Transverse colon (tissue), 4 donors: ENCODE data around the gene THSD4. TPM values are rescaled to one million over a fixed set of nuclear protein-coding genes. Genes with fewer than 3 reads are reported as not detected.

Experiments
- DNase-seq: peaks from one replicate; pipeline ENCODE4 v3.0.0-alpha.2; 2019
- H3K27ac ChIP-seq, 4 donors: fragments of 200-600 bp; sonication (generic); 2 replicates each; pipeline ENCODE4 v1.5.1; 2016 to 2018; ENCODE audit warnings: inconsistent platforms in 4 of 4
- H3K27me3 ChIP-seq: fragments of 200-600 bp; sonication (generic); 2 replicates; pipeline ENCODE4 v1.5.1; 2017; ENCODE audit warnings: inconsistent platforms
- H3K36me3 ChIP-seq, 4 donors: fragments of 200-600 bp; sonication (generic); 2 replicates each; pipeline ENCODE4 v1.5.1; 2017 to 2019; ENCODE audit warnings: inconsistent platforms in 4 of 4
- H3K4me1 ChIP-seq, 4 donors: fragments of 200-600 bp; sonication (generic); 2 replicates each; pipeline ENCODE4 v1.5.1; 2017 to 2020; ENCODE audit warnings: inconsistent platforms in 4 of 4
- H3K4me3 ChIP-seq, 4 donors: fragments of 200-600 bp; sonication (generic); 1 replicate in 1 of 4; 2 replicates in 3 of 4; pipeline versions ENCODE4 v1.5.1 to v1.6.1; 2017 to 2019; ENCODE audit warnings: inconsistent platforms in 4 of 4
- H3K9me3 ChIP-seq, 2 donors: fragments of 200-600 bp; sonication (generic); 2 replicates each; pipeline ENCODE4 v1.5.1; 2017 to 2019; ENCODE audit warnings: inconsistent platforms in 2 of 2
- EP300 ChIP-seq: sonication (generic); formaldehyde crosslinking; IDR thresholded peaks from one replicate; pipeline ENCODE4 v1.6.1; 2017; ENCODE audit warnings: antibody characterized with exemption, low read depth
- POLR2A ChIP-seq: fragments of 450-650 bp; IDR thresholded peaks from one replicate; pipeline ENCODE4 v1.6.1; 2016; ENCODE audit warnings: antibody characterized with exemption, mild to moderate bottlenecking, moderate library complexity
- POLR2AphosphoS5 ChIP-seq, 3 donors: sonication (generic); formaldehyde crosslinking; IDR thresholded peaks; one replicate each; pipeline ENCODE4 v1.6.1; 2016; ENCODE audit warnings: antibody characterized with exemption in 3 of 3
- WGBS, 2 donors: methylation state at CpG; one replicate each; pipeline ENCODE4 v1.1.5; 2018; ENCODE audit warnings: low coverage in 1 of 2; 5-methylcytosine and 5-hydroxymethylcytosine counted together
- in situ Hi-C, 4 donors: fragments of 200-750 bp; cut with MboI; loops; one replicate each; pipeline versions ENCODE4 v1.15.0 to v1.15.1; 2017; ENCODE audit warnings: low sequenced_read_pairs in 3 of 4, low pct_ligation_motif_present in 1 of 4, low pct_unique_long_range_greater_than_20kb in 1 of 4
- intact Hi-C: fragments of 100-400 bp; cut with DNase I; formaldehyde crosslinking; loops from one replicate; pipeline ENCODE4 v1.15.1; 2023; ENCODE audit warnings: low total_unique reads
- total RNA-seq, 4 donors: library from RNA; depleted of rRNA; stranded (reverse); fragments of >200 nt; gene quantifications; one replicate each; pipeline ENCODE4 v1.1.0, GENCODE V29; 2016
- TF ChIP-seq, protein P1 (sequence below), 5 experiments: fragments of 200-600 bp in 3 of 5; fragments of 450-650 bp in 2 of 5; sonication (generic) in 3 of 5; IDR thresholded peaks; 1 replicate in 2 of 5; 2 replicates in 3 of 5; pipeline ENCODE4 v1.5.1; 2016 to 2017; ENCODE audit warnings: antibody characterized with exemption in 5 of 5, inconsistent platforms in 3 of 5, mild to moderate bottlenecking in 2 of 5, moderate library complexity in 1 of 5

THSD4 gene
- total RNA-seq, 4 donors from 2014 or later = 13.3 to 57.2 (median 47.4) TPM

DNA sequence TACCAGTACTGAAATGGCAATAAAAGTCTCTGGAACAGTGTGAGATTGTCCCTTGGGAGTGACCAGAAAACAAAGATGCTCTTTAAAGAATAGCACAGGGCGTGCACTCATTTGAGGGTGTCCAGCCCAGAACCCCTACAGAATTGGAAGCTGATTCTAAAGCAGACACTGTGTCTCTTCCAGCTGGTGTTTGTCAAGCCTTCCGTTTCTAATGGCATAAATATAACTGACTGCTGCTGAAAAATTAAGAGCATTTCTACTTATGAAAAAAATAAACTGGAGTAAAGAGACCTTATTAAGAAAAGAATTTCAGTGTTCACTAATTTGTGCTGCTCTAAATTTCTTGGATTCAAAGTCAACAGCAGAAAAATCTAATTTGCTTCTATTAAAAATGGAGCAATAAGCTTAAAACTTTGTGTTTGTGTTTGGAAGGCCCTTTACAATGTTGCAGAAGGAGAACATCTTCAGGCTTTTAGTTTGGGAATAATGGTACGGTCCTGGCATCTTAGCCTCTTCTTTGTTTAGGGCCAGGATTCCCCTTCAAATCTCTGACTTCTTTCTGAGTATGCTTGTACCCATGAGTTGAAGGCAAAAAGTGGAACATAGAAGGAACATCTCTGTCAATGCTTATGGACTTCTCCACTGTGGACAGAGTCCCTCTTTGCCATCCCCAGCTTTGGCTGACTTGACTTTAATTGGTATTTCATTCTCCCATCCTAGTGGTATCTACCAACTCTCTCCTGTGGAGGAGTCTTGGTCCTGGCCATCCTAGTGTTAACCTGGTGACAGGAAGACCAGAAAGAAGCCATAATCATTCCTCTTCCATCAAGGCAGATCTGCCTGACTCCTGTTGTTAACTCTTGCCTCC lies 65.9 kb downstream of the THSD4 start:
- no peak for DNase-seq
- no peak overlapping the region for H3K27ac ChIP-seq
- no peaks in the 10 kb centered on the region for H3K9me3 ChIP-seq
- H3K4me1 ChIP-seq = no peaks in the 10 kb centered on the region
- TF ChIP-seq, protein P1, sequence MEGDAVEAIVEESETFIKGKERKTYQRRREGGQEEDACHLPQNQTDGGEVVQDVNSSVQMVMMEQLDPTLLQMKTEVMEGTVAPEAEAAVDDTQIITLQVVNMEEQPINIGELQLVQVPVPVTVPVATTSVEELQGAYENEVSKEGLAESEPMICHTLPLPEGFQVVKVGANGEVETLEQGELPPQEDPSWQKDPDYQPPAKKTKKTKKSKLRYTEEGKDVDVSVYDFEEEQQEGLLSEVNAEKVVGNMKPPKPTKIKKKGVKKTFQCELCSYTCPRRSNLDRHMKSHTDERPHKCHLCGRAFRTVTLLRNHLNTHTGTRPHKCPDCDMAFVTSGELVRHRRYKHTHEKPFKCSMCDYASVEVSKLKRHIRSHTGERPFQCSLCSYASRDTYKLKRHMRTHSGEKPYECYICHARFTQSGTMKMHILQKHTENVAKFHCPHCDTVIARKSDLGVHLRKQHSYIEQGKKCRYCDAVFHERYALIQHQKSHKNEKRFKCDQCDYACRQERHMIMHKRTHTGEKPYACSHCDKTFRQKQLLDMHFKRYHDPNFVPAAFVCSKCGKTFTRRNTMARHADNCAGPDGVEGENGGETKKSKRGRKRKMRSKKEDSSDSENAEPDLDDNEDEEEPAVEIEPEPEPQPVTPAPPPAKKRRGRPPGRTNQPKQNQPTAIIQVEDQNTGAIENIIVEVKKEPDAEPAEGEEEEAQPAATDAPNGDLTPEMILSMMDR (IDR thresholded peaks at IDR 0.05) = no peak
- no peak for TF ChIP-seq POLR2A
- no peak for TF ChIP-seq EP300
- TF ChIP-seq POLR2AphosphoS5 (IDR thresholded peaks at IDR 0.05) = no peak
- in situ Hi-C loops (no loop called here), intact Hi-C loops (no loop called here)
- H3K36me3 ChIP-seq = no peaks in the 10 kb centered on the region
- no peaks in the 10 kb centered on the region for H3K27me3 ChIP-seq
- H3K4me3 ChIP-seq = no peak overlapping the region
- 57 to 62% methylated on average over 2 to 3 of the region's 3 CpGs for WGBS, 2 donors

DNA sequence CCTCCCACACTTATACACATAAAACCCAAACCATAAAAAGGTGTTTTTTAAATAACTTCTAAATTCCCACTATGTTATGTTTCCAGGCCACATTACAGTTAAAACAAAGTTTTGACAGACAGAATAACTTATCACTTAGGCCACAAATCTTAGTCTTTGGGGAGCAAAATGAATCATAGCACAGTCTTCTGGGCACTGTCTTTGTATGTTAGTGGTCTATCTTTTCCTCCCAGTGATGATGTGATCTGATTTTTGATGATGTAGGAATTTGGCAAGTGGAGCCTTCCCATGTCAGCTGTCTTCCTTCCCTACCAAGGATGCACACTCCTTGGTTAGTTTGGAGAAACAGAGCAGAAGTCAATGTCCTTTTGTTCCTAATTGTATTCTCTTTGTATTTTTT lies 67.3 kb downstream of the THSD4 start:
- no peaks in the 10 kb centered on the region for H3K36me3 ChIP-seq
- in situ Hi-C loops (no loop called here), intact Hi-C loops (no loop called here)
- no peak overlapping the region for H3K27ac ChIP-seq
- H3K4me3 ChIP-seq = no peak overlapping the region
- H3K4me1 ChIP-seq = no peaks in the 10 kb centered on the region
- TF ChIP-seq POLR2AphosphoS5 (IDR thresholded peaks at IDR 0.05) (no peak), POLR2A (no peak), EP300 (no peak)
- TF ChIP-seq, protein P1 (IDR thresholded peaks at IDR 0.05) = no peak
- no peaks in the 10 kb centered on the region for H3K27me3 ChIP-seq
- no peaks in the 10 kb centered on the region for H3K9me3 ChIP-seq
- no peak for DNase-seq

DNA sequence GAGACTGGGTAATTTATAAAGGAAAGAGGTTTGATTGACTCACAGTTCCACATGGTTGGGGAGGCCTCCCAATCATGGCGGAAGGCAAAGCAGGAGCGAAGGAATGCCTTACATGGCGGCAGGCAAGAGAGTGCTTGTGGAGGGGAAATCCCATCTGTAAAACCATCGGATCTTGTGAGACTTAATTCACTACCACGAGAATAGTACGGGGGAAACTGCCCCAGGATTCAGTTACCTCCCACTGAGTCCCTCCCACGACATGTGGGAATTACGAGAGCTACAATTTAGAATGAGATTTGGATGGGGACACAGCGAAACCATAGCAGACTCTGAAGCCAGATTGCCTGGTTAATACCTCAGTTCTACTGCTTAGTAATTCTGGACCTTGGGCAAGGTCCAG lies 67.8 kb downstream of the THSD4 start:
- Histone ChIP-seq H3K4me1 (no peaks in the 10 kb centered on the region), H3K36me3 (no peaks in the 10 kb centered on the region), H3K9me3 (no peaks in the 10 kb centered on the region), H3K27ac (no peak overlapping the region), H3K4me3 (no peak overlapping the region), H3K27me3 (no peaks in the 10 kb centered on the region)
- no peak for DNase-seq
- in situ Hi-C loops = no loop called here
- WGBS, 2 donors = 84 to 100% methylated on average over 2 to 9 of the region's 9 CpGs
- intact Hi-C loops = no loop called here
- TF ChIP-seq POLR2AphosphoS5 (IDR thresholded peaks at IDR 0.05) = no peak
- TF ChIP-seq, protein P1 (IDR thresholded peaks at IDR 0.05) = no peak
- TF ChIP-seq EP300 = no peak
- TF ChIP-seq POLR2A = no peak

DNA sequence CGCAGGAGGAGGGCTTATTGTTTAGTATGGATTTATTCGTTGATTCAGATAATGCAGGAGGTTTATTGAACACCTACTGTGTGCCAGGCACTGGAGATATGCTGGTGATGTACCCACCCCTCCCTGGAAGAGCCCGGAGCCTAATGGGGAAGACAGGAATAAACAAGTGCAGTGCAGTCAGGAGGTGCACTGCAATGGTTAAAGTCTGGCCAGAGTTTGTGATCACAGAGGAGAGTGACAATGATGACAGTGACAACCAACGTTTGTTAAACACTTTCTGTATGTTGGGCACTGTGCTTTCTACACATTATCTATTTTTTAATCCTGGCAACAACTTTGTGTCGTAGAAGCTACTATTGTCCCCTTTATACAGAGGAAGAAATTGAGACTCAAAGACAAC lies 70.4 kb downstream of the THSD4 start:
- no peaks in the 10 kb centered on the region for H3K4me1 ChIP-seq
- no peaks in the 10 kb centered on the region for H3K36me3 ChIP-seq
- no peak overlapping the region for H3K27ac ChIP-seq
- no peak for DNase-seq
- H3K4me3 ChIP-seq = no peak overlapping the region
- in situ Hi-C loops = no loop called here
- H3K27me3 ChIP-seq = no peaks in the 10 kb centered on the region
- H3K9me3 ChIP-seq = no peaks in the 10 kb centered on the region
- TF ChIP-seq EP300 (no peak), POLR2AphosphoS5 (IDR thresholded peaks at IDR 0.05) (no peak), POLR2A (no peak)
- TF ChIP-seq, protein P1 (IDR thresholded peaks at IDR 0.05) = no peak
- intact Hi-C loops = no loop called here
- 79 to 82% methylated on average over 3 to 5 of the region's 5 CpGs for WGBS, 2 donors
